GM19452 (cell line): Measurements from ENCODE around the gene DGKE.

ENCODE experiments used
- ATAC-seq: cut with Tn5 transposase; IDR thresholded peaks from one replicate; pipeline ENCODE4 v1.9.1; 2021; ENCODE audit not compliant: unreplicated experiment

The DGKE gene

DNA sequence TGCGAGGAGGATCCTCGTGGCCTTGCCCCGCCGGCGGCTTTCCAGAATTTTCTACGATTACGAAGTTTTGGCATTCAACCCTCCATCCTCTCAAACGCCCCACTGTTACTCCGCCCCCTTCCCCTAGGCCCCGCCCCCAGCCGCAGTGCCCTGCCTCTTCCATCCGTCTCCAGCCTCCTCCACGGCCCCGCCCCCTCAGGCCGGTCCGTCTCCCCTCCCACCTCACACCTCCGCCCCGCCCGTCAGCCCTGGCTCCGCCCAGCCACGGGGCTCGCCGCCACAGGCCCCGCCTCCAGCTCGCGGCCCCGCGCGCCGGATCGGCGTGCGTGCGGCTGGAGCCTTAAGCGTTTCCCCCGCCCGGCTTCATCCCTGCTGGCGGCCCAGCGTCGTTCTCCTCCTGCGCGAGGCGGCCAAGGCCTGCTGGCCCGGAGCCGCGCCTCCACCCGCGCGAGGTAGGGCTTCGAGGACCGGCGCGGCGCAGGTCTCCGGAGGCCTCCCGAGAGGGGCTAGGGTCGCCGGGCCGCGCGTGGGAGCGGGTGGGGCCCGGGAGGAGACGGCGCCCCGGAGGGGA lies at the start of gene DGKE, which contains the start of gene C17orf67:
Gene DGKE (plus strand): TSS at position 343 of the 571 bp plus-strand sequence. CDS start 645 bp downstream, outside the sequence.
Gene C17orf67 (minus strand): TSS at position 112 of the 571 bp plus-strand sequence. CDS start 18,110 bp downstream, outside the sequence.
- peak; percentile 65 for ATAC-seq

DNA sequence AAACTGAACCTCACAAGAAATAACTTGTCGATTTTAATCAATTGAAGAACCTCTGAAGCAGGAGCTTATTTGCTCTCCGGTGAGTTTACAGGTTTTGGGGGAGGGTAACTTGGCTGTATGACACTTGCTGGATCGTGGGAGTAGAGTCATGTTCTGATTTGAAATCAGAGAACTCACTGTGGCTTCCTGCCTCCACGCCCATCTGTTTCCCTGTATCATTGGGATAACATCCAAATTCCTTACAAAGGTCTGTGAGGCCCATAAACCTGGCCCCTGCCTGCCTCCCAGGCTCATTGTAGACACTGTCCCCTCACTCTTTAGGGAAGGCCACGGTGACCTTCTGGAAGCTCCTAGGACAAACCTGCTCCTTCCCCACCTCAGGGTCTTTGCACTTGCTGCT lies 48.5 kb upstream of the DGKE start:
- ATAC-seq: no peak

DNA sequence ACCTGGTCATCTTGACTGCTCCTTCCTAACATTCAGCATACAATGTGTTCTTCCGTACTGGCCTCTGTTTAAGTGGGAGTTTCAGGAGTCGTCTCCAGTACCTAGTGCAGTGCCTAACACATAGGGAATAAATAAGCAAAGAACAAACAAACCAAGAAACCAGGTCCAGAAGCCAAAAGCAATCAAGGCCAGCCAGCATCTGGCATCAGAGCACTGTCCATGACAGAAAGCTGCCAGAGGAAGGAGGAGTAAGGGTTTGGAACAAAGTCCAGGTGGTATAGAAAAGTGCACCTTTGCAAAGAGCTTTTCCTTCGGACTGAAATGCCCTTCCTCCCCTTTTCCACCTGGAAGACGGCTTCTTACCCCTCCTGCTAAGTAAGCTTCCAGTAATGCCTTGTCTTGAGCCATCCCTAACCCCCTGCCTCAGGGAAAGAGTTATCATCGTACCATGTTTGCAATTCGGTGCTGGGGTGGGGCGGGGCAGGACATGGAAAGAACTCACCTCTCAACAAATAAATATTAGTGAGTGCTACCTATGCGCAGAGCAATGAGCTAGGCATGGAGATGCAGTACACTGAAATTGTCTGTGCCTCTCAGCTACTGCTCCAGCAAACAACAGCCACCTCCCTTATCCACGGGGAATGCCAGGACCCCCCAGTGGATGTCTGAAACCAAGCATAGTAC lies 47.8 kb upstream of the DGKE start:
- ATAC-seq: no peak

DNA sequence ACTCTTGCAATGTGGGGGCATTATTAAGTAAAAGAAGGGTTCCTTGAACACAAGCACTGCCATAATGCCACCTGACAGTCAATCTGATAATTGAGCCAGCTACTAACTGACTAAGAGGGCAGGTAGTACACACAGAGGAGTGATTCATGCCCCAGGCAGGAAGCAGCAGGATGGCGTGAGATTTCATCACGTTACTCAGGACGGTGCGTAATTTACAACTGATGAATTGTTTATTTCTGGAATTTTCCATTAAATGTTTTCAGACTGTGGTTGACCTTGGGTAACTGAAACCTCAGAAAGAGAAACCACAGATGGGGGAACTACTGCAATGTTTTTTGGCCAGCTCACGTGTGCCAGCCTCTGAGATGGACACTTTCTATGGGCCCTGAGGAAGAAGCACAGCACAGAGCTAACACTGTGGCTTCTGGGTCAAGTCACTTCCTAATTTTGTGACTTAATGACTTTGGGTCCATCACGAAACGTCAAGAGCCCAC lies 46.9 kb upstream of the DGKE start:
- ATAC-seq: peak; percentile 83

DNA sequence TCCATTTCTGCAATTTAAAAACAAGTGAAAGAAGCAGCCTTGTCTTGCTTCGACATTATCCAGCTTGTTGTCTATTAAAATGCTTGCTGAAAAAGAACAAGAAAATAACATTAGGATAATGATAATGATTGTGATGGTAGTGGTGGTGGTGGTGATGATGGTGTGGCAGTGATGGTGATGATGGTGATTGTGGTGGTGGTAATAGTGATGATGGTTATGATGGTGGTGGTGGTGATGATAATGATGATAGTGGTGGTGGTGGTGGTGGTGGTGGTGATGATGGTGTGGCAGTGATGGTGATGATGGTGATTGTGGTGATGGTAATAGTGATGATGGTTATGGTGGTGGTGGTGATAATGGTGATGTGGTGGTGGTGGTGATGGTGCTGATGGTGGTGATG lies 41.7 kb upstream of the DGKE start:
- no peak for ATAC-seq

DNA sequence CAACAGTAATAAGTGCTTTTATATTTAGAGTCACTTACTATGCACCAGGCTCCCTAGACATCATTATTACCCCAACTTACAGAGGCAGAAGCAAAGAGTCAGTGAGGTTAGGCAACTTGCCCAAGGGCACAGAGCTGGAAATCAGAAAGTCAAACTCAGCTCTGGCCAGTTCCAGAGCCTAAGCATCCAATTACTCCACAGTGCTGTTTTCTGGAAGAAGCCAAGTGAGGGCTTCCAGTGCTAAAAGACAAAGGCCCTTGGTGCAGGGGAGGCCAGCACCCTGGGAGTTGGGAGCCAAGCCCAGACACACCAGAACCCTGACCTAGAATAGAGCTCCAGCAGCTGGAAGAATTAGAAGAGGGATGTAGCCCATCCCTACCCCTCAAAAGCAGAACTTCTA lies 40.4 kb upstream of the DGKE start:
- ATAC-seq: no peak

DNA sequence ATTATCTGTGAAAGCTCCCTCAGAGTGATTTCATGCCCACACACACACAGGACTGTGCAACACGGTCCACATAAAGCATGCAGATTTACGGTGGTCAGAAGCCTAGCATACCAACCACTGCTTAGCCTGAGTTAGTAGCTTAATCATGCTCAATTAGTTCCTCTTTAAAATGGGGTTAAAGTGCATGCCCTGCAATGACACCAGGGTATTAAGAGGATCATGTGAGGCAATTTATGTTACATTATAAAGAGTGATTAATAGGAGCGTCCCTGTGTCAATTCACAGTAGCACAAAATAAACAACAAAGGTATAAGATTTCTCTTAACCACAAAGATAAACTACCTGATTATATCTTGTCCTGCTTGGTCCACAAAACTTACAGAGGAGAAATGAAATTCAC lies 40.0 kb upstream of the DGKE start:
- no peak for ATAC-seq

DNA sequence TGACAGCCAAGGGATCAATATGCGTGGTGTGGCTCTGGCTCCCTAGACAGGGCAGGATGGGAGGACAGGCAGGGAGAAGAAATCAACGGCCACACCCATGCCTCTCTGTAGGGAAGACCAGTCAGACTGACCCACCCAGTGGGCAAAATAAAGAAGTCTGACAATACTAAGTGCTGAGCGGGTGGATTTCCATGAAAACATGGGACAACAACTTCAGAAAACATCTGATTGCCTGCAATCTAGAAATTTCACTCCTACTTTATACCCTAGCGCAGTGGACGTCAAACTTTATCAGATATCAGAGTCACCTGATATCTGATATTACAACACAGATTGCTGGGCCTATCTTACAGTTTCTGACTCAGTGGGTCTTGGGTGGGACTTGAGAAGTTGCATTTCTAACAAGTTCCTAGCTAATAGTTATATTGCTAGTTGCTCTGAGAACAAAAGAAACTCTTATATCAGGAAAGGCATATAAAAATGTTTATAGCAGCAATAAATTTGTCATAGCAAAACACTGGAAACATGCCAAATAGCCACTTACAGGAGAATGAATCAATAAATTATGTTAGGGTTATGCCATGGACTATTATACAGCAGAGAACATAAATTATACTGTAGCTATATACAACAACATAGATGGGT lies 38.6 kb upstream of the DGKE start:
- ATAC-seq: no peak

DNA sequence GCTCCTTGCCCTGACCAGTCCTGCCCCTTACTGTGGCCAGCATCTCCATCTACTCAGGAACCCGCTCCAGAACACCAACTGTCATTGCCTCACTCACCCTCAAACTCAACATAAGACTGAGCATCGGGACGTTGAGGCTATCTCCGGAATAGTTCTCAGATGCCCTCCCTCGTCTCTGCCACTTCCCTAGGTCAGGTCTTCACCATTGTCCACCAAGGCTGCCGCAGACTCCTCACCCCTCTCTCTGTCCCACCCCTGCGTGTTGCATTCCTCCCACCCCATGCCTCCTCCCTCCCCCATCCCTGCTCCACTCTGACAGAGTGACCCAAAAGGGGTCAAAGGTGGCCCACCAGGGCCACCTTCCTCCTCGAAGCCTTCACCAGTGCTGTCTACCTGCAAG lies 37.4 kb upstream of the DGKE start:
- ATAC-seq: no peak

DNA sequence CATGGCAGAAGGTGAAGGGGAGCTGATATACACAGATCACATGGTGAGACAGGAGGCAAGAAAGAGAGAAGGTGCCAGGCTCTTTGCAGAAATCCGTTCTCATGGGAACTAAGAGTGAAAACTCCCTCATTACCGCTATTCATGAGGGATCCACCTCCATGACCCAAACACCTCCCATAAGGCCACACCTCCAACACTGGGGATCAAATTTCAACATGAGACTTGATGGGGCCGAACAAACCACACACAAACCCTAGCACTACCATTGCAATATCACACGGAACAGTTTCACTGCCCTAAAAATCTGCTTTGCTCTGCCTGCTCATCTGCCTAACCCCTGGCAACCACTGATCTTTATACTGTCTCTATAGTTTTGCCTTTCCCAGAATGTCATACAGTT lies 35.0 kb upstream of the DGKE start:
- no peak for ATAC-seq

DNA sequence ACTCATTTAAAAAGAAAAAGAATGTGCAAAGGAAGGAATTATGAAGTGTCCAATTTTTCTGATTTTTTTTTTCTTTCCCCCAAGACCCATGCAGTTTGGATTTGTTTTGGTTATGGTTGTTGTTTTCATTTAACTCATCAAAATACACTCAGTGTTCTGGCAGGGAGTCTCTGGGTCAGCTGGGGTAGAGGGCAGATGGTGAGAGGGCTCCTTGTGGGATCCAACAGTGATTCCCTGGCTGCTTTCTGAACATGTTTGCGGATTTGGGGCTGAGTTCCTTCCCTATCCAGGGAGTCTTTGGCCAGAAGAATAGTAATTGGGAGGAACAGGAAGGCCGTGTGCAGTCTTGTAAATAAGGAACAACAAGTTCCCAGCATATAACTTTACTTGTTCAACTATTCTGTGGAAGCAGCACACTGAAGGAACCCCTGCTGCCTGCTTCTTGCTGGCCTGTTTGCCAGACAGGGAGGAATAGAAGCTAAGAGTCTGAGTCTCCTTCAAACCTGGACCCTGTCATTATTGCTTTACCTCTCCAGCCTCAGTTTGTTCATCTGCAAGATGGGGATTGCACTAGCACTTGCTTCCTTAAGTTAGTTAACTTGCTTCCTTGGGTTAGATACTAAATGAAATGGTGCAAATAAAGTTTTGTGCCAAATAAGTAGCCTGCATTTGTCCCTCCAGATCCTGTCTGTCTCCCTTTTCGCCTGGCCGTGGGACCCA lies 32.3 kb upstream of the DGKE start:
- no peak for ATAC-seq

DNA sequence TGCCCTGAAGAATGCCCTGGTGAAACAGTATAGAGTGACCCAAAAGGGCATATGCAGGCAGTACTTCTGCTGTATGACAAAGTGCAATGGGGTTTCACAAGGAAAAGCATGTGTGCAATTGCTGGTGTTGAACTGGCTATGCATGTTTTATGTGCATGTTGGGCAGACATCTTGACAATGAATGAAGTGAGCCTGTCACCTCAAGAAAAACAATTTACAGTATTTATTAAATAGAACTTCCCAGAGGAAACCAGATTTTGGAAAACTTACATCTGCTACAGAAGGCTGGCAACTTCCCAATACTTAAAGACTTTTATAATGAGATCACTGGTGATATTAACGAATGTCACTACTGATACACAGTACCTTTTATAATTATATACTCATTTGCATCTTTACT lies 30.9 kb upstream of the DGKE start:
- no peak for ATAC-seq

DNA sequence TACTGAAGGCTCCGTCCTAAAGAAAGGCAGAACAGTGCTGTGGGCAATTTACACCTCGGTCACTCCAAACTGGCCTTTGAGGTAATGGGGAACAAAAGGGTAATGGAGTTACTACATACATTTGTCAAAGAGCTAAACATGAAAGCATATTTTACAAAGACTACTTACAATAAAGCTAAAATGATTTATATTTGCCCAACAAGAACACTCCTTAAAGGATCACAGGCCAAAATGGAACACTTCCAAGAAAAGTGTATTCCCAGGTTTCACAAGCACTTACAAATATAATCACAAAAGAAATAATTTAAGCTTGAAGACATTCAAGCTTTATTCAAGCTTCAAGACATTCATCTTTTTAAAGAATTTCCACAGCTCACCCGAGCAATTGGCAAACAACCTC lies 29.5 kb upstream of the DGKE start:
- no peak for ATAC-seq

DNA sequence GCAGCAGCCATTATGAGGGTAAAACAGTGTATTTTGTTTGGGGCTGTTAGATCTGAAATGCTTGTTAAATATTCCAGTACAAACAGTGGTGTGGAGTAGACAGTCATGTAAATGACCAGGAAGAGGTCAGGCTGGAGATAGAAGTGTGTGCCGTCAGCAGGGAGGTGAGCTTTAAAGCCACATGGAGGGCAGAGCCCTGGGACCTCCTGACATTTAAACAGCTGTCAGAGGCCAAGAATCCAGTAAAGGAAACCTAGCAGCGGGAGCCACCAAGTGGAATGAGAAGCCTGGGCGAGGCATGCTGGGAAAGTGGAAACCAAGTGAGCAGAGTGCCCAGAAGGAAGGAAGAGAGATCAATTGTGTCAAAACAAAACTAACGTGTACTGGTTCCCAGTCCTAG lies 27.0 kb upstream of the DGKE start:
- no peak for ATAC-seq

DNA sequence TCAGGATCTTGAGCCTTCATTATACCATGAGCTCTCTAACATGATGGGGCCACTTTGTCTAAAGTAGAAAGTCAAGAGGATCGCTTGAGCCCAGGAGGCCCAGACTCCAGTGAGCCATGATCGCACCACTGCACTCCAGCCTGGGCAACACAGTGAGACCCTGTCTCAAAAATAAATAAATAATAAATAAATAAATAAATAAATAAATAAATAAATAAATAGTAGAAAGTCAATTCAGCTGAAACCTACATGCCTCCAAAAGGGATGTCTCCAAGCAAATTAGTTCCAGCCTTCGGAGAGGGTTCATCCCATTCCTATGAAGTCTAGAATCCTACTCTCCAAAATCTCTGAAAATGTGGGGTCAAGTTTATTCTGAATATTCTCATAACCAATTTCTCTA lies 26.2 kb upstream of the DGKE start:
- no peak for ATAC-seq

DNA sequence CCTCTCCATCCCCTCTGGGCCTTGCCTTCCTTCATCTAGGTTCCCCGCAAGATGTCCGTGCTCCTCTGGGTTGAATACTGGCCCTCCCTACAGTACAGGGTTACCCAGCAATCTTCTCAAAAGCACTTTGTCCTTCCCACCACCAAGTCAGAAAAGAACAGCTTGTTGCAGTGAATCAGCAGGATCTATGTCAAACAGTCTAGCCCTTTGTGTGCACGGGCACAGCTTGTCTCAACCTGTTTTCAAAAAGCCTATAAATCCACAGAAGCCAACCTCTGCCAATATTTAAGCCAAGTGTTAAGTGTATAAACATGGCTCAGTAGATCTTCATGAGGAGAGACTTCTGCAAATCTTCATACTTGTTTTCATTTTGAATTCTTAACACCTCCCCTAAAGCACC lies 25.4 kb upstream of the DGKE start:
- ATAC-seq: no peak

DNA sequence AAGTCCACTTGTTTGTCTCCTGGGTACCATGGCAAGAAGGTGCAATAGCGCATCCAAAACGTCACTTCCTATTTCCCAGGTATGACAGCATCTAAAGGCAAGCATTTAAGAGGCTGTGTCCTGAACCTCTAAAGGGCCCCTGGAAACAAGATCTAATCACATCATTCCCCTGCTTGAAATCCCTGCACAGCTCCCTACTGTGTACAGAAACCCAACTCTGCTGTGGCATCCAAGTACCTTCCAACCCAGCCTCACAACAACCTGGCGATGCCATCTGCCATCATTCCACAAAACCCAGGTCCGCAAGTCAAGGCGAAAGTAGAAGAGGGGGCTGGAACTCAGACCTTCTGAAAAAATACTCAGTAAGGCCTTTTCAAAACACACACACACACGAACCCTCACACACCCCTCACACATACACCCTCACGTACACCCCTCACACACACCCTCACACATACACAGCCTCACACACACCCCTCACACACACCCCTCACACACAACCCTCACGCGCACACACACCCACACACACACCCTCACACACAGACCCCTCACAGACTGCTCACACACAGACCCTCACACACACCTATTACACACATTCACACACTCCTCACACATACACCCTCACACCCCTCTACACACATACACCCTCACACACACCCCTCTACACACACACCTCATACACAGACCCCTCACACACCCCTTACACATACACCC lies 24.7 kb upstream of the DGKE start:
- no peak for ATAC-seq

DNA sequence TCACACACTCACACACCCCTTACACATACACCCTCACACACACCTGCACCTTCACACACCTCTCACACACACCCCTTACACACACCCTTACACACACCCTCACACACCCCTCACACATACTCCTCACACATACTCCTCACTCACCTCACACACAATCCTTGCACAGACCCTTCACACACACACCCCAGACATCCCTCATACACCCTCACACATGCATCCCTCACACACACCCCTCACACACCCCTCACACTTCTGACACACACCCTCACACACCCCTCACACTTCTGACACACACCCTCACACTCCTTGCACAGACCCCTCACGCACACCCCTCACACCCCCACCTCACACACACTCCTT lies 24.2 kb upstream of the DGKE start:
- no peak for ATAC-seq

DNA sequence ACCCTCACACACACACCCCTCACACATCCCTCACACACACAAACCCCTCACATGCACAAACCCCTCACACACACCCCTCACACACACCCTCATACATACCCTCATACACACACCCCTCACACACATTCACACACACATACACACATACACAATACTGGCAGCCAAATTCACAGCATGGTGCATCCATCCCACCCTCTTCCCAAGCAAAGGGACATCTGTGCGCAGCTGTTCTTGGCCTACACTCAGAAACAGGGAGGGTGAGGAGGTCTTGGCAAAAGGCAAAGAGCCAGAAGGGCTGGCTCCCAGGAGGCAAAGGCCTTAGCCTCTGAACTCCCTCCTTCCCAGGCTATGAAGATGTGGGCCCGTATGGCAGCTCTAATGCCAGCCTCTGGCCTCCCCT lies 23.6 kb upstream of the DGKE start:
- ATAC-seq: no peak

DNA sequence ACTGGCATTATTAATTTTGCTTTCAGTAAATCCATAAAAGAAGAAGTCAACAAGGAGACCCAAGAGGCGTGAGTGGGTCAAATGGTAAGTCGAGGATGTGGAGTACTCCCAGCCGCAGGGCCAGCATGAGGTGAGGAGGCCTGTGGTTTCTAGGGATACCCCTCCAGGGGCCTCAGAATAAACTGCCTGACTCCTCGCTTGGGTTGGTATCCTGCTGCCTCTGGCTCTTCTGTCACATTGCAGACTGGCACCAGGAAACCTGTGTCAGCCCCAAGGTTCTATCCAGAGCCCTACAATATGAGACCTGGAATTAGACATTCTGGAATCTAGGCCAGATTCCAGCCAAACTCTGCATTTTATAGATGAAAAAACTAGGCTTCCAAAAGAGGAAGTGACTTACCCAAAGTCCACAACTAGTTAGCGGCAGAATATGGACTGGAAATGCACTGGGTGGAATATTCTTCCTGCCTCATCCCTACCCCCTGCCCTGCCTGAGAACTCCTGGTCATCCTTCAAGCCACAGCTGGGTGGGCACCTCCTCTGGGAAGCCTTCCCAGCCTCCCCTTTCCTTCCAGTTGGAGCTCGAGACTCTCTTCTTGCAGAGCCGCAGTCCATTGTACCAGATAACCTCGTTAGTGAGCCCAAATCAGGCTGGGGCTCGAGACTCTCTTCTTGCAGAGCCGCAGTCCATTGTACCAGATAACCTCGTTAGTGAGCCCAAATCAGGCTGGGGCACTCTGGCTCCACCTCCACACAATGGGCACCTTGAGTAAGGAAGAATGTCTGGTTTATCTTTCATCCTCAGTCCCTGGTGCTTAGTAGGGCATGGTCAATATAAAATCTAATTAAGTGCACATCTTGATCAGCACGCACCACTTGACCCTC lies 22.8 kb upstream of the DGKE start:
- ATAC-seq: no peak
